DMS79 (cell line): Measurements from ENCODE around the gene NRAP.
"Not testable (repeated sequence)": the region's sequence is repeated elsewhere in the genome, so short reads cannot be mapped to it uniquely, and the experiment has no call there.

Source experiments
- DNase-seq: peaks from one replicate; lab custom pipeline; 2025; lab: John Stamatoyannopoulos, UW

NRAP gene

GRCh38 chr10:113680190-113681111 lies 16.6 kb upstream of the NRAP start:
- DNase-seq = no peak

DNA sequence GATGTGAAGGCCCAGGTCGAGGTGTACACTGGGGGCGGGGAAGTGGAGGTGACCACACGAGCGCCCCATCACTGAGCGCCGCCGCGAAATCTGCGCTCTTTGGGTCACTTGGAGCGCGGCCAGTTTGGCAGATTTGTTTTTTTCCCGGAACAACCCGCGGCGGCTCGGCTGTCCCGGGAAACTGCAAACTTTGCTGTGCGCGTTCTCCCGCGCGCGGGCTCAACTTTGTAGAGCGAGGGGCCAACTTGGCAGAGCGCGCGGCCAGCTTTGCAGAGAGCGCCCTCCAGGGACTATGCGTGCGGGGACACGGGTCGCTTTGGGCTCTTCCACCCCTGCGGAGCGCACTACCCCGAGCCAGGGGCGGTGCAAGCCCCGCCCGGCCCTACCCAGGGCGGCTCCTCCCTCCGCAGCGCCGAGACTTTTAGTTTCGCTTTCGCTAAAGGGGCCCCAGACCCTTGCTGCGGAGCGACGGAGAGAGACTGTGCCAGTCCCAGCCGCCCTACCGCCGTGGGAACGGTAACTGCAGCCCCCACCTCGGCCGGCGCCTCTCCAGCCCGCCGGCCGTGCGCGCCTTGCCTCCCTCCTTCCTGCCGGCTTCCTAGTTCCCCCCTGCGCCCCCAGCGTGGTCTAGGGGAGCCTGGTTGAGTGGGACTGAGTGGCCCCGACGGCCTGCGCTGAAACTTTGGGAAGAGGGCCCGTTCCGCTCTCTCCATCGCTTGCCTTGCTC lies 15.8 kb upstream of the NRAP start, which contains the start of gene CASP7:
Gene CASP7, plus strand, starts transcription at position 450 of the 727 bp plus-strand sequence. CDS start 17,582 bp downstream, outside the sequence.
- DNase-seq = no peak

- no peak for DNase-seq
These were observed 2.9 kb upstream of the NRAP start for GRCh38 chr10:113666682-113667252.

DNA sequence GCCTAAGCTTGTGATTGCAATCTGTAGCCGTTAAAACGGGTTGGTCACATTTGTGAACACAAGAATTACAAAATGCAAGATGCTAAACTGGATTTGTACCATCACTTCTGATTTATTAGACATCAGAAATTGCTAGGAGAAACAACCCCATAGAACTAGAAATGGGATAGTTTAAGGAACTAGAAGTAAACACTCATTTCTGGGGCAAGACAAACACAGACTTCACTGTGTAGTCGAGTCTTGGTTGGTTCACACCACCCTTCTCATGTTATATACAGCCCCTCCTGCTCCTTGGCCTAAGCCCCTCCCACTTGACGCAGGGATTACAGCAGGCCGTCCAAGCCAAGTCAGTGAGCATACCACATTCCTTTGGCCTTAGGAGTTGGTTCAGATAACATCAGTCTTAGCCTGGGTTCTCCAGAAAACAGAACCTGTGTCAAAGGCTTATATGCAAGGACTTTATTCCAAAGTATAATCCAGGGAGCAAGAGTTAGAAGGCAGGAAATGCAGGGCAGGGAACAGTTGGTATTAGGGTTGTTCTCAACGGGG lies 2.0 kb upstream of the NRAP start:
- DNase-seq = no peak

DNA sequence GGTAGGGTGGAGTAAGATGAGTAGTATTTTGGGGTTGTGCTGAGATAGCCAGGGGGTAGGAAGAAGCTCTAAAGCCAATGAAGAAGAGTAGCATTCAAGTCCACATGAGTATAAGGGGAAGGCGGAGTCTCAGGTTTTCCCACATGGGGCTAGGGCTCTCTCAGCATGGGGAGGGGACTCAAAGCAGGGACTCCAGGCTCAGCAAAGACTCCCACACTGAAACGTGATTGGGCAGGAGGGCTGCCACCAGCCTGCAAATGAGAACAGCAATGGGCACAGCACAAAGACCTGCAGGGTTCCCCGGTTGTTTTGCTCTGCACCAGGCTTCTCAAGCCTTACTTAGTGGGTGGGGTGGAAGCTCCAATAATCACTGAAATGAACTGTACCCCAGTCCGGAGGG lies 1.5 kb upstream of the NRAP start:
- DNase-seq = no peak

DNA sequence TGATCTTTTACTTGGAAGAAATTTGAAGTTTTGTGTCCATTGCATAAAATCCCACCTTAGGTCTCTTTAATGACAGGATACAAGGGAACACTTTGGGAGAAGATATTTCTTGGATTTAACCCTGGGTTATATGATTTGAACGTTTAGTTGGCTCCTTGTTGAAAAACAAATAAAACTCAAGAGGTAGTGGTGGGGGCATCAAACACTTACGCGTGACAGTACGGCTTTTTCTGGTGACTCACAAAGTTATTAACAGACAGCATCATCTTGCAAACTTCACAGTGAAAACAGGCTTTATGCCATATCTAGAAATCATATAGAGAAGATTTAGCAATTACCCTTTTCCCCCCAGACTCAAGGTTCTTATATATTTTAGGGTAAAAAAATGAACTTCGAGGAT lies 699 bp downstream of the NRAP start:
- DNase-seq = no peak

DNA sequence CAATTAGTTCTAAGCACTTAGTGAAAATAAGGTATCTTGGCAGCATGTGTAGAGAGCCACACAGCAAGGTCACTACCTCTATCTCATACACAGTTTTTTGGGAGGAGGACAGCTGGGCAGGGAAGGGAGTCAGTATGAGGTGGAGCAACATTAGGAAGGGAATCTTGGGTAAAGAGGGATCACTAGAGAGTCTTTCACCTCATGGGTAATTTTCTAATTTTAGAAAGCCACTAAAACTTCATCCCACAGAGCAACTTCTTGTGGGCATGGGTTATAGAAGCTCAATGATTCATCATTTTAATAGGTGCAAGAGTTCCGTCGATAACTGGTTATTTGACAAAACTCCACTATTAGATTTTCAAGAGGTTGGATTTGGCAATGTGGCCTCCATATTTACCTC lies 2.5 kb downstream of the NRAP start:
- DNase-seq = no peak

GRCh38 chr10:113657544-113657943 lies 6.3 kb downstream of the NRAP start:
- no peak for DNase-seq

DNA sequence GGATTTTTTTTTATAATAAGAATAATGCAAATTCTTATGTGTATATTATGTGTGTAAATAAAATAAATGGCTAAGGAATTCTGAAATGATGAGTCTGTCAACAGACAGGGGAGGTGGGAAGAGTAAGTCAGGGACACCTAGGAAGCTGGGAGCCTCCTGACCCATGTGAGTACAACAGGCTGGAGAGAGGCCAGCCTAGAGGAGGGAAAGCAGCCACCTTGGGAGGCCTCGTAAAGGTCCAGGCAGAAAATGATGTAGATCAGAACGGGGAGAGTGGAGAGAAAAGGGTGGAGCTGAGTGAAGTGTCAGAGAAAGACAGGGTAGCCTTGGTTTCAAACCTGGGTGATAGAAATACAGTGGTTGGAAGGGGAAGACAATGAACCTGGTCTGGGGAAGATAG lies 6.9 kb downstream of the NRAP start:
- DNase-seq = no peak

DNA sequence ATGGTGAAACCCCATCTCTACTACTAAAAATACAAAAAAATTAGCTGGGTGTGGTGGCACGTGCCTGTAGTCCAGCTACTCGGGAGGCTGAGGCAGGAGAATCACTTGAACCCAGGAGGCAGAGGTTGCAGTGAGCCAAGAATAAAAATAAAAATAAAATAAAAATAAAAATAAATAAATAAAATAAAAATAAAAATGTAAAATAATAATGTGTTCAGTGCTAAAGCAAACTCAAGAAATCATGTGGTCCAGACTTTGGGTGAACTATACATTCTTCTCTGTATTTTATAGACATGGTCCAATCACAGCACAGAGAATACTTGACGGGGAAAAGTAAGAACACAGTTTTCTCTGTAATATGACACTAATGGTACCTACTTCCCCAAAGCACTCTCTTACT lies 11.4 kb downstream of the NRAP start:
- DNase-seq = not testable (repeated sequence)

DNA sequence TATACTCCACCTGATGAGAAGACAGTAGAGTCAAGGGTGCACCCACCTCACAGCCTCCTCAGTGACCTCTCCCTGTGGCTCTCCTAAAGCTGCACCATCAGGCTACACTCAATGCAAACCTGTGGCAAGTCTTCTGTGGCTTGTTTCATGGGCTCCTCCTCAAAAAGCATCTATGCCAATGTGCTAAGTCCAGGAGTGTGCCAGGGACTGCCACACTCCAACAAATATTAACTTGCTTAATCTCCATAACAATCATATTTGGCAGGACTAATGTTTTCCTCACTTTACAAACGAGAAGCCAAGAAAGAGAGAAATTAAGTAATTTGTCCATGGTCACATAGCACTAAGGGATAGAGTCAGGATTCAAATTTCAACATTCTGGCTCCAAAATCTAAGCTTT lies 11.9 kb downstream of the NRAP start:
- no peak for DNase-seq

DNA sequence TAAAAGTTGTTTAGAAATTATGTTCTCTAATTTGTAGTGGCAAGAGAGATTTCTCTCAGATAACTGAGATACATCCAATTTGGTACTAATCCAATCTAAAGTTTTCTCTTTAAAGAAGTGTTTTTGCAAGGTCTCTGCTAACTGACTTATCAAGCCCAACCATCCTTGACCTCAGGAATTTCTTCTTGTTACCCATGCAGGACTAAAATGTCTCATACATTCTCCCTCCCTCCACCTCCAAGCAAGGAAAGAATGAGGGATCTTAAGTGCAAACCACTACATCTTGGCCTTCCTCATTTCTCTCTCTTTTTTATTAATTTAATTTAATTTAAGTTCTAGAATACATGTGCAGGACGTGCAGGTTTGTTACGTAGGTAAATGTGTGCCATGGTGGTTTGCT lies 12.8 kb downstream of the NRAP start:
- DNase-seq = no peak

DNA sequence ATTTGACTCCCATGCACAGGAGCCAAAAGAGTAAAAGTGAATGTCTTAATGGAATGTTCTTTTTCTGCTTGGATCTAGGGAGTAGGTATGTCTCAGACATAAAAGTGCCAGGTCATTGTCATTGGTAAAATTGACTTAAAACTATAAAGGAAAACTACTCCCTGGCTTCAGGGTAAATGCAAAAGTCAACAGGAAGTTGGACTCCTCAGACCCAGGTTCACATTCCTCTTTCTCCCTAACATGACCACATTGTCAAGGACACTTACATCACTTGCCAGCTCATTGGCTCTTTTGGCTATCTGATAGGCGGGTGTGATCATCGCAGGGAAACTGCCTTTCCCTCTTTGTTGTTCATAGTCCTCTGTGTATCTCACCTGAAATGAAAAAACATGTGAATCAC lies 13.7 kb downstream of the NRAP start:
- DNase-seq = no peak

DNA sequence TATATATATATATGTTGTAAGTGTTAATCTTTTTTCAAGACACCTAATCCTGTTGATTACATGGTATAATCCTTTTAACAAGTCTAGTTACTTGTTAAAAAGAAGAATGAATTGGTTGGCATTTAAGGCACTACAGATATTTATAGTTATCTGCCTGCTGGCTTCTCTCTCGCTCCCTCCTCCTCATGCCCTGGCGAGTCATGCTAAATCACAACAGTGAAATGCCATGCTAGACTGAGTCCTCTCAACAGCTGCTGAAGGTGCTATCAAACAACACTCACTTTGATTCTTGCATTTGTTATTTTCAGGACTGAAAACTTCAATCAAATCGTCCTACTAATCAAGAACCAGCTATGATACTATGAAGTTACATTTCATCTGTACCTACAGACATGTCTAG lies 15.4 kb downstream of the NRAP start:
- DNase-seq = no peak

GRCh38 chr10:113647812-113648211 lies 16.0 kb downstream of the NRAP start:
- no peak for DNase-seq

GRCh38 chr10:113646336-113647201 lies 17.3 kb downstream of the NRAP start:
- DNase-seq = no peak

GRCh38 chr10:113644185-113645120 lies 19.4 kb downstream of the NRAP start:
- DNase-seq = no peak

- no peak for DNase-seq
These were observed 20.7 kb downstream of the NRAP start for GRCh38 chr10:113643183-113643582.

DNA sequence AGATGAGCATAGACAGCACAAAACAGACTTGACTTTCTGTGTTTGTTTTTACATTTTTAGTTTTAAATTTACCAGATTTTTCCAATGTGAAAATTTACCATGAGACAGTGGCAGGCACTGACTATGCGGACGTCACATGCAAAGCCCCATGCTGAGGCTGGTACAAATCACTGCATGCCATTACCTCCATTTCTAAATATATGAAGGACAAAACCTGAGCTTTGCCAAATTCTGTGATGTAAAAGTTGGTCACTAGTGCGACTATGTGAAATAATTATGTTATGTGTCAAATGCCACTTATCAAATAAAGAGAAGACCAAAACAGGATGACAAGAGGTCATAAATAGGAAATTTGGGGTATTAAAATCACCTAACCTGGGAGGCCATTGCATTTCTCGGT lies 22.1 kb downstream of the NRAP start:
- DNase-seq = no peak

DNA sequence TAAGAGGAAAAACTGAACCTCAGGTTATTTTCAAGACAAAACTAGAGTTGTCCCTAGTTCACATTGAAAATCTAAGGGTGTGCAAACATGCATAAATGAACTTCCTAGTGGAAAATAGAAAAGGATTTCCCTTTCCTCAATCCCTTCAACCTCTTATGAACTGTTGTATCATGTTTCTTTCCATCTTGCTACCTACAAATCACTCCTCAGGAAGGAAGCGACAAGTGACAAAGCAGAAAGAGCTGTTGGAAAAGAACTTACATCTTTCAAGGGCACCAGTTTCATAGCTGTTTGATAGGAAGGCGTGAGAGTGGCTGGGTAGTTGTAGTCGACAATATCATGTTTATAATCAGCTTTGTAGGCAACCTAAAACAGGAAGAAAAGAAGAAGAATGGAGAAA lies 23.9 kb downstream of the NRAP start:
- no peak for DNase-seq
